Activated CD8-positive, alpha-beta T cell treated with anti-CD3 and anti-CD28 coated beads for 36 hours (primary cell): ENCODE results near the gene SMAD4. TPM values are rescaled to one million over a fixed set of nuclear protein-coding genes. Genes with fewer than 3 reads are reported as not detected.

ENCODE experiments used
- ATAC-seq: fragments of 200-7000 bp; cut with Tn5 transposase; one replicate; pipeline ENCODE4 v1.10.0; 2021; ENCODE audit warnings: mild to moderate bottlenecking, moderate library complexity
- CTCF ChIA-PET: fragments of 350-600 bp; sonication (Branson Sonifier 250); formaldehyde crosslinking; loops from one replicate; lab custom pipeline; 2021; ENCODE audit warnings: antibody characterized with exemption; lab: Charles Lee
- POLR2A ChIA-PET: fragments of 350-600 bp; sonication (Branson Sonifier 250); formaldehyde crosslinking; loops from one replicate; lab custom pipeline; 2021; ENCODE audit warnings: antibody characterized with exemption; lab: Charles Lee
- DNase-seq: peaks from one replicate; pipeline ENCODE4 v3.0.0-alpha.2; 2020
- H3K27ac Mint-ChIP-seq: one replicate; pipeline ENCODE4 v1.8.0; 2021; ENCODE audit warnings: mild to moderate bottlenecking, mixed read lengths
- H3K27me3 Mint-ChIP-seq: one replicate; pipeline ENCODE4 v1.8.0; 2021; ENCODE audit warnings: mixed read lengths
- H3K36me3 Mint-ChIP-seq: one replicate; pipeline ENCODE4 v1.8.0; 2021; ENCODE audit warnings: low read depth, mixed read lengths
- H3K4me1 Mint-ChIP-seq: one replicate; pipeline ENCODE4 v1.8.0; 2021; ENCODE audit warnings: low read depth, mixed read lengths
- H3K4me3 Mint-ChIP-seq: one replicate; pipeline ENCODE4 v1.8.0; 2021; ENCODE audit warnings: mild to moderate bottlenecking, moderate library complexity, mixed read lengths
- H3K9me3 Mint-ChIP-seq: one replicate; pipeline ENCODE4 v1.8.0; 2021; ENCODE audit warnings: mixed read lengths
- CTCF ChIP-seq: fragments of 200-600 bp; IDR thresholded peaks from one replicate; pipeline ENCODE4 v1.8.0; 2022; ENCODE audit warnings: antibody characterized with exemption, mild to moderate bottlenecking
- intact Hi-C: fragments of 100-400 bp; cut with micrococcal nuclease; formaldehyde crosslinking; loops from one replicate; pipeline ENCODE4 v1.10.0; 2022
- total RNA-seq, 2 experiments: library from RNA; stranded (reverse); gene quantifications; one replicate each; pipeline ENCODE4 v1.2.3, GENCODE V29; 2021

Gene SMAD4
- total RNA-seq, 2 experiments from 2014 or later, result 68.1 to 71.2 TPM

- ChIA-PET POLR2A (no interaction called here), CTCF (interaction anchor here (1.8 kb wide), 1 partner anchor 22 kb away, joined by 5 read pairs; no protein-coding TSS in a partner anchor)
- no peaks in the 10 kb centered on the region for H3K9me3 Mint-ChIP-seq
- H3K27ac Mint-ChIP-seq, result no peak overlapping the region
- peaks cover 52% of the 10 kb centered on the region for H3K4me1 Mint-ChIP-seq
- H3K27me3 Mint-ChIP-seq, result no peaks in the 10 kb centered on the region
- peaks cover 62% of the 10 kb centered on the region for H3K36me3 Mint-ChIP-seq
- intact Hi-C loops, result no loop called here
- no peak for ATAC-seq
- no peak for TF ChIP-seq CTCF
- DNase-seq, result no peak
- H3K4me3 Mint-ChIP-seq, result no peak overlapping the region
Measured at GRCh38 chr18:51072586-51073313, 42.7 kb downstream of the SMAD4 start.

GRCh38 chr18:51074605-51075004 lies 44.6 kb downstream of the SMAD4 start:
- ChIA-PET CTCF (no interaction called here), POLR2A (no interaction called here)
- Mint-ChIP-seq H3K27me3 (no peaks in the 10 kb centered on the region), H3K9me3 (no peaks in the 10 kb centered on the region), H3K27ac (peak overlapping the region; percentile 9), H3K4me3 (no peak overlapping the region), H3K4me1 (peaks cover 50% of the 10 kb centered on the region), H3K36me3 (peaks cover 51% of the 10 kb centered on the region)
- DNase-seq, result no peak
- intact Hi-C loops, result no loop called here
- no peak for ATAC-seq
- TF ChIP-seq CTCF, result no peak

- no peak for ATAC-seq
- H3K4me1 Mint-ChIP-seq, result peaks cover 35% of the 10 kb centered on the region
- no peak for DNase-seq
- H3K9me3 Mint-ChIP-seq, result no peaks in the 10 kb centered on the region
- ChIA-PET CTCF (no interaction called here), POLR2A (interaction anchor here (0.6 kb wide), 1 partner anchor 92 kb away, joined by 3 read pairs; no protein-coding TSS in a partner anchor)
- no peak overlapping the region for H3K4me3 Mint-ChIP-seq
- H3K27ac Mint-ChIP-seq, result no peak overlapping the region
- no peaks in the 10 kb centered on the region for H3K27me3 Mint-ChIP-seq
- peaks cover 48% of the 10 kb centered on the region for H3K36me3 Mint-ChIP-seq
- no peak for TF ChIP-seq CTCF
- intact Hi-C loops, result no loop called here
Measured at GRCh38 chr18:51076503-51076902, 46.5 kb downstream of the SMAD4 start.

- CTCF ChIA-PET, result no interaction called here
- DNase-seq (no peak), ATAC-seq (no peak)
- no peaks in the 10 kb centered on the region for H3K27me3 Mint-ChIP-seq
- H3K4me1 Mint-ChIP-seq, result peaks cover 34% of the 10 kb centered on the region
- H3K36me3 Mint-ChIP-seq, result peaks cover 48% of the 10 kb centered on the region
- no peak for TF ChIP-seq CTCF
- no peaks in the 10 kb centered on the region for H3K9me3 Mint-ChIP-seq
- H3K27ac Mint-ChIP-seq, result no peak overlapping the region
- POLR2A ChIA-PET, result no interaction called here
- intact Hi-C loops, result no loop called here
- no peak overlapping the region for H3K4me3 Mint-ChIP-seq
Measured at GRCh38 chr18:51077217-51077616, 47.2 kb downstream of the SMAD4 start.

GRCh38 chr18:51078026-51078425 lies 48.0 kb downstream of the SMAD4 start:
- intact Hi-C loops, result no loop called here

More at GRCh38 chr18:51078026-51078425, 48.0 kb downstream of the SMAD4 start:
- POLR2A ChIA-PET, result no interaction called here
- no peak for TF ChIP-seq CTCF
- Mint-ChIP-seq H3K36me3 (peaks cover 48% of the 10 kb centered on the region), H3K9me3 (no peaks in the 10 kb centered on the region), H3K27ac (no peak overlapping the region), H3K27me3 (no peaks in the 10 kb centered on the region), H3K4me3 (no peak overlapping the region), H3K4me1 (peaks cover 36% of the 10 kb centered on the region)
- ATAC-seq (no peak), DNase-seq (no peak)
- CTCF ChIA-PET, result no interaction called here
